ENCODE data around the gene CYTIP.

GRCh38 chr2:157479081-157480027, 35.5 kb upstream of the CYTIP start:
- TF ChIP-seq HDGF (IDR thresholded peaks at IDR 0.05; ENCODE audit: borderline replicate concordance) (no peak), NFRKB (IDR thresholded peaks at IDR 0.05) (no peak), BHLHE40 (IDR thresholded peaks at IDR 0.05; ENCODE audit: borderline replicate concordance) (no peak), LEF1 (IDR thresholded peaks at IDR 0.05; ENCODE audit: borderline replicate concordance) (no peak), FOXA1 (IDR thresholded peaks at IDR 0.05) (no peak)

Data from HEK293T (cell line).